ENCODE results near the gene PPP2R2C. TPM values are rescaled to one million over a fixed set of nuclear protein-coding genes. Genes with fewer than 3 reads are reported as not detected.

The PPP2R2C gene
- polyA plus RNA-seq, 1 donor (not counting 4 experiments of a cell fraction or from before 2014, with no cell fraction given) = 12.3 TPM

GRCh38 chr4:6422866-6423265 lies 49.5 kb downstream of the PPP2R2C start:
- Histone ChIP-seq H3K4me3 (ENCODE audit: control insufficient read depth in 2 of 3, extremely low read depth in 1 of 3, insufficient read depth in 2 of 3, low read depth in 1 of 3, low read length in 3 of 3) (no peak overlapping the region), H4K20me1 (ENCODE audit: control insufficient read depth, extremely low read depth, insufficient read depth, low read length) (no peaks in the 10 kb centered on the region), H3K9me3 (ENCODE audit: control insufficient read depth, low read depth, low read length) (no peaks in the 10 kb centered on the region), H3K27ac (ENCODE audit: control insufficient read depth, insufficient read depth, low read length) (no peak overlapping the region), H3K79me2 (ENCODE audit: control insufficient read depth, insufficient read depth, low read length) (no peaks in the 10 kb centered on the region), H2AFZ (ENCODE audit: control insufficient read depth, low read length) (no peak overlapping the region), H3K9me1 (ENCODE audit: control insufficient read depth, extremely low read depth, insufficient read depth, low read length) (no peaks in the 10 kb centered on the region), H3K36me3 (ENCODE audit: control insufficient read depth in 2 of 2, extremely low read depth in 1 of 2, insufficient read depth in 2 of 2, low read length in 2 of 2) (no peaks in the 10 kb centered on the region), H3K9ac (ENCODE audit: control insufficient read depth, extremely low read depth, insufficient read depth, low read length) (no peak overlapping the region), H3K4me1 (ENCODE audit: control insufficient read depth, extremely low read depth, insufficient read depth, low read length) (no peaks in the 10 kb centered on the region), H3K4me2 (ENCODE audit: control insufficient read depth, extremely low read depth, insufficient read depth, low read depth, low read length) (no peak overlapping the region), H3K27me3 (ENCODE audit: control insufficient read depth, extremely low read depth, insufficient read depth, low read length) (no peaks in the 10 kb centered on the region)
- FAIRE-seq (no peak), DNase-seq (ENCODE audit: low read depth, low spot score) (no peak)
- dilution Hi-C loops (cut with MboI; ENCODE audit: extremely low pct_ligation_motif_present, low sequenced_read_pairs) = no loop called here
- TF ChIP-seq EZH2 (IDR thresholded peaks at IDR 0.05; ENCODE audit: low read length) (no peak), CTCF (optimal IDR thresholded peaks at IDR 0.05 in 1 of 3, IDR thresholded peaks at IDR 0.05 in 1 of 3, conservative IDR thresholded peaks at IDR 0.05 in 1 of 3; ENCODE audit: extremely low read depth in 1 of 3, insufficient read depth in 2 of 3, low read length in 3 of 3) (no peak)

- H2AFZ ChIP-seq (ENCODE audit: control insufficient read depth, low read length) = no peak overlapping the region
- H3K9ac ChIP-seq (ENCODE audit: control insufficient read depth, extremely low read depth, insufficient read depth, low read length) = no peak overlapping the region
- TF ChIP-seq EZH2 (IDR thresholded peaks at IDR 0.05; ENCODE audit: low read length) (no peak), CTCF (optimal IDR thresholded peaks at IDR 0.05 in 1 of 3, IDR thresholded peaks at IDR 0.05 in 1 of 3, conservative IDR thresholded peaks at IDR 0.05 in 1 of 3; ENCODE audit: extremely low read depth in 1 of 3, insufficient read depth in 2 of 3, low read length in 3 of 3) (no peak)
- no peaks in the 10 kb centered on the region for H4K20me1 ChIP-seq (ENCODE audit: control insufficient read depth, extremely low read depth, insufficient read depth, low read length)
- H3K4me2 ChIP-seq (ENCODE audit: control insufficient read depth, extremely low read depth, insufficient read depth, low read depth, low read length) = no peak overlapping the region
- no peaks in the 10 kb centered on the region for H3K4me1 ChIP-seq (ENCODE audit: control insufficient read depth, extremely low read depth, insufficient read depth, low read length)
- H3K9me3 ChIP-seq (ENCODE audit: control insufficient read depth, low read depth, low read length) = no peaks in the 10 kb centered on the region
- no peak for DNase-seq (ENCODE audit: low read depth, low spot score)
- H3K36me3 ChIP-seq (ENCODE audit: control insufficient read depth in 2 of 2, extremely low read depth in 1 of 2, insufficient read depth in 2 of 2, low read length in 2 of 2) = no peaks in the 10 kb centered on the region
- no peak overlapping the region for H3K4me3 ChIP-seq (ENCODE audit: control insufficient read depth in 2 of 3, extremely low read depth in 1 of 3, insufficient read depth in 2 of 3, low read depth in 1 of 3, low read length in 3 of 3)
- dilution Hi-C loops (cut with MboI; ENCODE audit: extremely low pct_ligation_motif_present, low sequenced_read_pairs) = no loop called here
- FAIRE-seq = no peak
- no peaks in the 10 kb centered on the region for H3K79me2 ChIP-seq (ENCODE audit: control insufficient read depth, insufficient read depth, low read length)
- no peaks in the 10 kb centered on the region for H3K27me3 ChIP-seq (ENCODE audit: control insufficient read depth, extremely low read depth, insufficient read depth, low read length)
- no peaks in the 10 kb centered on the region for H3K9me1 ChIP-seq (ENCODE audit: control insufficient read depth, extremely low read depth, insufficient read depth, low read length)
- H3K27ac ChIP-seq (ENCODE audit: control insufficient read depth, insufficient read depth, low read length) = no peak overlapping the region
Measured at GRCh38 chr4:6422105-6422504, 50.3 kb downstream of the PPP2R2C start.
